NCI-H1930 (cell line): ENCODE measurements around the gene DOK6.

Source experiments
- DNase-seq, 2 experiments: peaks; one replicate each; lab custom pipeline; 2025; lab: John Stamatoyannopoulos, UW

The DOK6 gene

DNA sequence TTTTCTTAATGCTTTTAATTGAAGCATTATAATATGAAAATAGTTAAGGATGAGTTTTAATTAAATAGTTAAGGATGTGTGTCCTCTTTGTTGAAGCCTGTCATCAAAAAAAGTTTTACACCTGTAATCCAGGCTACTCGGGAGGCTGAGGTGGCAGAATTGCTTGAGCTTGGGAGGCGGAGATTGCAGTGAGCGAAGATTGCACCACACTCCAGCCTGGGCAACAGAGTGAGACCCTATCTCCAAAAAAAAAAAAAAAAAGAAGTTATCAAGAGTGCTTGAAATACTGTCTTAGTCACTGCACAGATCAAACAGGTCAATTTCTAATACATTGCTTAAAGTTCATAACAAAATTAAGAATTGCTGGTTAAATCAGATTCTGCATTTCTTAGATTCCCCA is 353.4 kb downstream of the DOK6 start:
- DNase-seq: no peak

DNA sequence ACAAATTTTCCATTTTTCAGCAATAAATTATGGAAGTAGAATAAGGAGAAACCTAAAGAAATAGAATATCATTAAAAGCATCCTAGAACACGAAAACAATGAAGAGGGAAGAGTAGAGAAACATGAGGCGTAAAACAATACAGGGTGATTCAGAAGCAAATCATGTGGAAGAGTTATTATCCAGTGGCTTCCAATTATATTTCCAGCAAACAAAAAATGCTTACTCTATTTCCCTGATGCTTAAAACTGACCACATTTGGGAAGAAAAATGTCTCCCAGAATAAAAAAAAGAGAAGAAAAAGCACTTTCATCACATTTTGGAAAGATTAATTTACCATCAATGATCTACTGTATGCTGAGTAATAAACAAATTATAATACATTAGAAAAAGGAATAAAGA is 354.4 kb downstream of the DOK6 start:
- DNase-seq: no peak

DNA sequence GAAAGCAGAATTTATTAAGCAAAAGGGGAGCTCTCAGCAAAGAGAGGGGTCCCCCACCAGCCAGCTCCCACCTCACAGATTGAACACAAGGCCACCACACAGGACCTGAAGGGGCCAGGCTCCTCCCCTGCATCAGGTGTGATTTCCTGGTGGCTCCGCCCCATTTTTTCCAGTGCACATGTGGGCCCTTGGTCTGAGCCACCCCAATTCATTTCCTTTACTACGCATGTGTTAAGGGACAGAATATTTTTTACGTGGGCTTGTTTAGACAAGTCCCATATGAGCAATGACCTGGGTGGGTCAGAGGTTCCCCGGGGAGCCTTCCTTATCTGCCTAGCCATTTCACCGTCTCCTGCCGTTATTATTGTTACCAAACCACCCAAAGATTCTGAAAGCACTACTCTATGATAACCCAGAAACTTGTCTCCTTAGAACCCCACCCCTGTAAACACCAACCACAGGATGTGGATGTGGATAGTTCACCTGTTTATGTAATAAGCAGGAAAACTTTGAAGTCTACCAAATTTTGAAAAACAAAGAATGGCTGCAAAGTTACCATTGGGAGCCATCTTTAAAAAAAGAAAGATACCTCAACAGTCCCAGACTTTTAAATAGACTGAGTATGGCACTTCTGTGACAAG is 355.3 kb downstream of the DOK6 start:
- DNase-seq: no peak

DNA sequence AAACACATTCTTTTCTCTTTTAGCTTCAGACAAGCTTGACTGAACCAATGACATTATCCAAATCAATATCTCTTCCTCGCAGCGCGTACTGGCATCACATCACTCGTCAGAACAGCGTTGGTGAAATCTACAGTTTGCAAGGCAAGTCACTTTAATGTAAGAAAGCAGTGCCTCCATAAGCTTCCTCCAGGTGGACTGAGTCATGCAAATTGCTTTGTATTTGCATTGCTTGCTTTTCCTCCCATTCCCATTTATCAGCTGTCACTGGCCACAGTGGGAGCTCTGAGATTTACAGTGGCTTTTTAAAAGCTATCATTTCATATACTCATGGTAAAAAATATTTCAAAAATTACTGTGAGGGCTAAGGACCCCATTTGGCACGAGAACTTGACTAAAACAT is 357.0 kb downstream of the DOK6 start:
- DNase-seq: no peak

DNA sequence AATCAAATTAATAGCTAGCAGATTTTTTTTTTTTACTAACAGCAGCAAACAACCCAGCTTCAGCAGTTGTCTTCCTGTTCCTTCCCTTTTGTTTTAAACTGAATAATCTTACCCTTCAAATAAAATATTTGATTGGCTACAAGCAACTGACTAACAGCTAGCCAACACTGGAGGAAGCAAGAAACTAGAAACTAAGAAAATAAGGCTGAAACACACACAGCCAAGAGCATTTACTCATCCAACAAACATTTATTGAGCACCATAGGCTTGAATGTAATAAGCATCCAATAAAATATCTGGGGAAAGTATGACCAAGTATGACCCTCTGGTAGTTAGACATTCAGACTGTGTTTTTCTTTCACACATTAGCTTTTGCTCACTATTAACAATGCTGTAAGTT is 357.8 kb downstream of the DOK6 start:
- DNase-seq: no peak

DNA sequence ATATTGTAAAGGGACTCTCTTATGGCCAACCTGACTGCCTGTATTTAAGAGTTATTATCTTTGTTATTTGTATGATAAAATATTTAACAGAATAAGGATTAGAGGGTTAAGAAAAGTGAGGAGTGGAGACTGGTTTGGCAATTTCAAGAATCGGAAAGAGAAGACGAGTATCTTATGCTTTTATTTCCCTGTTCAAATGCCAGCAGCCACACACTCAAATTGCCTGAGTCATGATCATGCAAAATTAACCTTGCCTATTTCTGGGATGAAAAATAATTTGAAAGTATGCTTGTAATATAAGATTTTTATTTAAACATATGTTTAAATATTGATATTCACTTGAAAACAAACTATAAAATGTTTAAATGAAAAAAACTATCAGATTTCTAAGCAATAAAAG is 358.4 kb downstream of the DOK6 start:
- DNase-seq: no peak

DNA sequence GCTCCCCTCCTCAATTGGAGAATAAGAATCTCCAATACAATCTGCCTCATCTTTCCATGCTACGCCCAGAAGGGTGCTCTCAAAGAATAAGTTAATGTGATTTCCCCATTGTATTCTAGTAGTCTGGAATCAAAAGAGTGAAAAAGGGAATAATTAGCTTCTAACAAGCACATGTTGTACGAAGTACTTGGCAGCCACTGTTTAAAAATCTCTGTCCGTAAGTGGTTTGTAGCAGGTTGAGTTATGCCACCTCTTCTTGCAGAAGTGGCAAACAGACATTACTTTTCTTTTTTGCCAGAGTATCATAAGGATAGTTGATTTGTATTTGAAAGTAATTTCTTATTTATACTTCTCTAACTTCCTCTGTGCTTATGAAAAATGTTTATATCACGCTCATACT is 362.3 kb downstream of the DOK6 start:
- no peak for DNase-seq

DNA sequence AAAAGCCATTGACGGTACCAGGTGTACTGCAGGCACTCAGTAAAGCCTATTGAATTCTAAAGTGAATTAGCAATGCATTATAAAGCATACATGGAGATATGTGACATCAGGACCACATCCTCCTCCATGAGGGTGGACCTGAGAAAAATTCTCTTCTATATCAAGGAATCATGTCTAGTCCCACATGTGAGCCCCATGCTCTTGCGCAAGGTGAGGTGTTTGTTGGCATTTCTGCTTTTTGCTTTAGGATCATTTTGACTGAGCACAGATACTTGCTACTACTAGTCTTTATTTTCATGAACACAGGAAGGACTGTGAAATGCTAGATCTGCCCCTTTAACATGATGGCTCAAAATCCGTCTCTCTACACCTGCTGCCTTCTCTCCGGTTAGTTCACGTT is 363.1 kb downstream of the DOK6 start:
- DNase-seq: no peak

DNA sequence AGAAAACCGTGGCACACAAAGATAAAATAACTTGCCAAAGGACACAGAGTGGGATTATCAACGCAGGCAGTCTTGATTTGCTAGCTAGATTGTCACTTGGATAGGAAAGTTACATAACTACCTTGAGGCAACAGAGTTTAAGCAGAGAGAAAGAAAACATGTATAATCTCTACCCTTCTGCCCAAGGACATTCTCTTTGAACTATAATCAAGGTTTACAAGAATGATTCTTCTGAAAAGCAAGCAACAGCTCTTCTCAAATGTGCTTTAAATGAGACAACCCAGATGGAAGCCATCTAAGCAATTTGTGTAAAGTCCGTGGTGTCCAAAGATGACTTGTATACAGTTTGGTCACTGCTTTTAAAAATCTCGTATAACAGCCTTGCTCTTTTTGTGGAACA is 369.6 kb downstream of the DOK6 start:
- no peak for DNase-seq

DNA sequence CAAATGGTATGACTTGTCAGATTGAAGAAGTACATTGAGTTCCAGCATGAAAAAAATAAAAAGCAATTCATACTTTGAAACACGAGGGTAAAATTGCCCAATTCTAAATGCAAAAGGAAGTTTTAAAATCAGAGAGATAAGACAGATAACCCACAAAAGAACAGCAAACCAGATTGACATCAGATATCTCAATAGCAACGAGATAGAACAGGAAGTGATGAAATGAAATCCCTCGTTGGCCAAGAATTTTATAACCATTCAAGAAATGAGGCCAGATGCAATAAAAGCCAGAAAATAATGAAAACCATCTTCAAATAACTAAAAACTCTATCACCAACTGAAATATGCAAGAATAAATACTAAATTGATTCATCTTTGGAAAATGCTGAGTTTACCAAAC is 374.1 kb downstream of the DOK6 start:
- no peak for DNase-seq

DNA sequence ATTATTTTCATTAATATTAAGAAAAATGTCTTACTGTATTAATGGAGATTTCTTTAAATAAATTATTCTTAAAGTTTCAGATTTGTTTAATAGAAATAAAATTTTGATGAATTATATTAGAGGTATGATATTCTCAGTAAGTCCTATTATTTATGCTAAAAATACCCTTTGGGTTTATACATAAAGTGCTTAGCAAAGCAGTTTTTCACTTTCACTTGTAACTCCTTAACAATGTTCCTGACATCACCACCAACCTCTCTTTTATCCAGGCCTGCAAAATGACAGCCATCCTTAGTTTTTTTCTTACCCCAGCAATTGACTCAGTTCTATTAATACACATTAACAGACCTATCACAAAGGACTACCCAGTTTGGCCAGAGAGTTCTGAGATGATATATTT is 376.6 kb downstream of the DOK6 start:
- DNase-seq: no peak

DNA sequence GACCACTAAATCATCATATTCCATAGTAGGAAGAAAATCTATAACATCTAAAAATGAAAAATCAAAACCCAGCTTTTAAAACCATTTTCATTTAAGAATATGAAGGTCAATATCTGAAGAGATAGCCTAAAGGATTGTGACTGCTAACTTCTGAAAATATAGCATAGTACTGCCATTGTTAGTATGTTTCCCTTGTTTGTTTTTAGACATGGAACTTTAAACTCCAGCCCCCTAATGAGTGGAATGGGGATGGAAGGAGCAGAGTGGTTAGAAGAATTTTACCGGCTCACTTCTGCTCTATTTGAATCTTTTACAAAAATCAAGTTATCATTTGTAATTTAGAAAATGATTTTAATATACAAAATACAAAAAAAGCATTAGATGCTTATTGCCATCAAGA is 378.0 kb downstream of the DOK6 start:
- no peak for DNase-seq

DNA sequence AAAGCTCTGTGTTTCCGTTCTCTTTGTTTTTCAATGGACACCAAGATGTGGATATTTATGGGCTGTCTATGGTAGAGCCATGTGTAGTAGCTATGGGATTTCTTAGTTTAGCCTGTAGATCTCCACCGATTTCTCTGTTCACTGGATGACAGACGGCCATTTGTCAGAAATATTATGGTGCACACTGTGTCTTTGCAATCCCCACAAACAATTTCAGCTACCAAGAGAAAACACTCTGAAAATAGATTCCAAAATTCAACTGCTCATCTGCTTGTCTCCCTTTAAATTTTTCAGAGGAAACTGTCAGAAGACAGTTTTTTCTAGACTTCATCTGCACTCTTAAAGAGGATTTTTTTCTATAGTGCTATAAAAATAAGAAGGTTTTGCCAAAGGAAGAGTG is 380.2 kb downstream of the DOK6 start:
- no peak for DNase-seq

DNA sequence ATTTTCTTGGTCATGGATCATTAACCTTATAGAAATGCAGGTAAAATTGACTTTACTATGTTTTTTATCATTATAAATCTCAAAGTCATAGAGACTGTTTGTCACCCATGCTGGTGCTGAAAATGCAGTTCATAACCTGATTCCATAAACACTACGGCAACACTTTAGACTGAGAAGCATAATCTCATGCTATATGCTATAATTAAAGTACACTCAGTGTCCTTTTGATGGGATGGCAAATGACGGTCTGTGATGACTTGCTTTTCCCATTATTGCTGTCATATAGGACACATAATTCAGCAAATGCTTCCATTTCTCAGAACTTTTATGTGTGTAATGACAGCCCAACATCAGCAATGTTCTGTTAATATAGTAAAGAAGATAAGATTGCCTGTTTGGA is 384.1 kb downstream of the DOK6 start:
- no peak for DNase-seq

DNA sequence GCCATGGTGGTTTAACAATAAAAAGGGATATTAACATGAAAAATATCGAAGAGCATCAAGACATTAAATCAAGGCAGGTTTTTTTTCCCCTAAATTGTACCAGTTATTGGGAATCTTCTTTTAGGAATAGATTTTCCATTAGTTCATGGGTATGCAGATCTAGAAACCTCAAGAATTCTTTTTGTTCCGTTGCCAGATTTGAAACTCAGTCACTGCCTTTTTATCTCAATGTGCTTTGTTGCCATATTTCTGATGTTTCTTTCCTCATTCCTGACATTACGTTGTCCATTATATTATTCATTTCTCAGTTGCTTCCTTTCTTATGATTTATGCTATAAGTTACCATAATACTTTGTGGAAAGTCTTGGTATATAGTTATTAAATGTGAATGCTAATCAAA is 384.8 kb downstream of the DOK6 start:
- no peak for DNase-seq

DNA sequence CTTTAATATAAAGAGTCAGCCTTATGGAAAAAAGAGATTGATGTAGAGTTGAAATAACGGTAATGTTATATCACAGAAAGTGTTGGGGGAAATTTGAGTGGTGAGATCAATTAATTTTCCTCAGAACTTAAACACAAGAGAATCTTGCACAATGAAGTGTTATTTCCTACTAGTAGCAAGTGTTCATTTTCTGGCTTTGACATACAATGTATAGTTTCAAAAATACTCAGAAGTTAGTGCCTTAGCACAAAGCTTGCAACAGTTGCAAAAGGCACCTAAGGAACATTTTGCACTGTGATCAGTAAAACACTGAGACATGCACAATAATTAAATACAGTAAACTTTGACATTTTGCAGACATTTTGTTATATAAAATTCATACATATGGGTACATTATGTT is 385.7 kb downstream of the DOK6 start:
- DNase-seq: no peak

DNA sequence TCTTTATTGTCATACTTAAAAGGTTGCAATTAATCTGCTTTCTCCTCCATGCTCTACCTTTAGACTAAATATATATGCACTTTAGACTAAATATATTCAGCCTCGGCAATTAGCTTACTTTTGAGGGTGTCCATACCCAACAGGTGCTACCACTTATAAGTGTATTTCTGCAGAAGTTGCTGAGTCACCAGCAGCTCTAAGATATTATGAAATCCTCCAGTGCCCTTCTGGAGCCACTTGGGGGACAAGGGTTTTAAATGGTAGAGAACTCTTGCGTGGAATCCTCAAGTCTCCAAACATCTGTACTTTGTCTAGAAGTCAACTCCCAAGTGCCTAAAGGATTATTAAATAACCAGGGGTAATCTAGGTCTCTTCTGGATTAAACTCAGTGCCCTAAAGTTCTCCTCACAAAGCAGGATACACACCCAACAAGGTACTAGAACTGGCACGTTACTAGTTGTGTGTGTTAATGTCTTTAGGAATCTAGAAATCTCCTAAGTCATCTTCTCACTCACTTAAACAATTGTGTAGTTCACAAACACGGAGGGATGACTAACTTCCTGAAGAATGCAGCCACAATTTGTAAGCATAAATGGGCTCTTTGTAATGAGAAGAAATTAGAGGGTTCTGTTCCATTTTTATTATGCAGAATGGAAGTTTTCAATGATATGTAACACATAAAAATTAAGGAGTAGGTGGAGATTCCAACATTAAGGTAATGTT is 387.3 kb downstream of the DOK6 start:
- no peak for DNase-seq

DNA sequence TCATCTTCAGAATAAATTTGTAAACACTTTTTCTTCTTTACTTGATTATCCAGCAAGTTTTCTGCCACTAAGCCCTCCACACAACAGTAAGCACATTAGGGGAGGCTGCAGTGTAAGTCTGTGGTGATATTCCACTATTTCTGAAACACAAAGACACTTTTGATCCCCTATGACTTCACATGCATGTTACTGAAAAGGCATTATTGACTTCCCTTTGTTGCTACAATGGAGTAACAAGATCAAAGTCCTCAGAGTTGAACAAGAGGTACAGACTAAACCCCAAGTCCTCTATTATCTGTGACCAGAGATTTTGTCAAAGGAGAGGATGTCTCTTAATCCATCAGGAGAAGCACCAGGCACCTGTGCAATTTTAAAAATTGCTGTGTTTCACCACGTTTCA is 389.1 kb downstream of the DOK6 start:
- DNase-seq: no peak

DNA sequence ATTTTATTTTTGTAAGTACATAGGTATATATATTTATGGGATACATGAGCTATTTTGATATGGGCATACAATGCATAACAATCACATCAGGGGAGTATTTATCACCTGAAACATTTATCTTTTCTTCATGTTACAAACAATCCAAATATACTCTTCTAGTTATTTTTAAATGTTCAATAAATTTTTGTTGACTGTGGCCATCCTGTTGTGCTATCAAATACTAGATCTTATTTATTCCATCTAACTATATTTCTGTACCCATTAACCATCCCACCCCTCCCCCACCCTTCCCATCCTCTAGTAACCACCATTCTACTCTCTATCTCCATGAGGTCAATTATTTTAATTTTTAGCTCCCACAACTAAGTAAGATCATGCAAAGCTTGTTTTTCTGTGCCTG is 390.0 kb downstream of the DOK6 start:
- DNase-seq: no peak

DNA sequence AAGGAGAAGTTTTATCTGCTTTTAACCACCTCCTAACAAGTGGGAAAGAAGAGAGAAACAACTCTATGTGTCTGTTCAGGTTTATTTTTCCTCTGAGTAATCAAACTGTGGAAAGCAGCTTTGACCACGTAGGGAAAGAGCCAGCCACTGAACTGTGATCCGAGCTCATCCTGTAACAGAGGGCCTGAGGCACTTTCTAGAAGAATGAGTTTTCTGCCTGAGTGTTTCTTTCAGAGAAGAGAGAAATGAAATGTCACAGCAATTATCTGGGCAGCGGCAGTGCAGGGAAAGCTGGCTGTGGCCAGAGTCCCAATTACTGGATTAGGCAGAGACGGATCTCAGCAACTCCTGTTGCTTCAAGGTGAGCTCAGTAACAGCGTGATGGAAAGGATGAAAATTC is 395.1 kb downstream of the DOK6 start:
- no peak for DNase-seq

DNA sequence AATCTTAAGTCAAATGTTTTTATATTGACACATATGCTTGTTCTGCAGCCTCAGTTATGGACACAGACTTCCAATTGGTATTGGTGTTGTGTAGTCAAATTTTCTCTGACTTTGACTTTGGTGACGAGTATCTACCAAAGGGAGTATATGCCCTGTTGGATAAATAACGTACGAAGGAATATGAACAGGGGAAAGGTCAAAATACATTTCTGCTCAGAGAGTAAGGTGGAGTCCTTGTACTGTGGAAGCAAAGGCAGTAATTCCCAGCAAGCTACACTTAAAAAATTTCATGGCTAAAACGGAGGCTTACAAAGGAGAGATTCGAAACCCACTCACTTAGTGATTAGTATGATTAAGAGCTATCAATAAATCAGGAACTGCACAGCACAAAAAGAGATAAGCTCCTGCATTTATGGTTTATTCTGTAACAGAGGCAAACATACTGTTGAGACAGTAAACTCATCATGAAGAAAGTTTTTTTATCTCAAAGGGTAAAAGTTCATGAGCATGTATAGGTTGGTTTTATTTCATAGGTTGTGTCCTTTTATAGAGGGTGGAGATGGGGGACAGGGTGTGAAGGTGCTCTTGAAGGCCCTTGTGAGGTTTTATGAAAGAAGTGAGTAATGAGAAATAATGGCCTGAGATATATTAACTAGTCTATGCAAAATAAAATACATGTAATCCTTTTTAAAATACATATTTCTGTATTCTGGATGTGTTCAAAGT is 404.3 kb downstream of the DOK6 start:
- DNase-seq: no peak

DNA sequence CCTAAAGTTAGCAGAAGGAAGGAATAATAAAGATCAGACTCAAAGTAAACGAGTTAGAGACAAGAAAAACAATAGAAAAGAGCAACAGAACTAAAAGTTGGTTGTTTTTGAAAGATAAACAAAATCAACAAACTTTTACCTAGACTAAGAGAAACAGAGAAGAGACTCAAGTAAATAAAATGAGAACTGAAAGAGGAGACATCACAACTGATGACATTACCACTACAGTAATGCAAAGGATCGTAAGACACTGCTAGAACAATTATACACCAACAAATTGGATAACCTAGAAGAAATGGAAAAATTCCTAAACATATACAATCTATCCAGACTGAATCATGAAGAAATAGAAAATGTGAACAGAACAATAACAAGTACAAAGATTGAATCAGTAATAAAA is 407.7 kb downstream of the DOK6 start:
- no peak for DNase-seq

DNA sequence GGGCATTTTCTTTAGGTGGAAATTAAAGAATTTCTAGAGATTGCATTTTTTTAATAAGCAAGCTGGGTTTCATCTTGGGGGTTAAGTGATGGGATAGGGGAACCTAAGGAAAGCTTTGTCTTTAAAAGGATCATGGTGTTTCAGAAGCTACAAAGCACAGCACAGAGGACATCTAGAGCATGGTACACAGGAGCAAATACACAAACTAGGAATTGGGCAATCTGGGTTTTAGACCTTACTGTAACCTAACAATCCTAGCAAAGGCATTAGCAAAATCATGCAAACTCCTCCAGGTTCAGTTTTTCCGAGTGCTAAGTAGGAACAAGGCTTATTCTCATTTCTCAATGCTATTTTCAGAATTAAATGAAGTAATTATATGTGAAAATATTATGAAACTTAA is 412.9 kb downstream of the DOK6 start:
- DNase-seq: no peak
